Sigmoid colon (tissue), 7 donors: ENCODE measurements around the gene COIL. TPM values are rescaled to one million over a fixed set of nuclear protein-coding genes. Genes with fewer than 3 reads are reported as not detected.

Experiments
- DNase-seq: peaks from one replicate; pipeline ENCODE4 v3.0.0-alpha.2; 2019
- H3K27ac ChIP-seq, 4 donors: fragments of 200-600 bp; sonication (generic); one replicate each; pipeline ENCODE4 v1.5.1; 2016 to 2019; ENCODE audit warnings: mild to moderate bottlenecking in 1 of 4
- H3K27me3 ChIP-seq, 3 donors: fragments of 200-600 bp; sonication (generic); one replicate each; pipeline ENCODE4 v1.5.1; 2019; ENCODE audit warnings: mild to moderate bottlenecking in 1 of 3
- H3K36me3 ChIP-seq, 4 donors: fragments of 200-600 bp; sonication (generic); one replicate each; pipeline ENCODE4 v1.5.1; 2016 to 2019
- H3K4me1 ChIP-seq, 4 donors: fragments of 200-600 bp; sonication (generic); one replicate each; pipeline ENCODE4 v1.5.1; 2017 to 2019
- H3K4me3 ChIP-seq, 4 donors: fragments of 200-600 bp; sonication (generic); one replicate each; pipeline ENCODE4 v1.5.1; 2017 to 2019; ENCODE audit warnings: mild to moderate bottlenecking in 2 of 4, moderate library complexity in 1 of 4
- H3K9me3 ChIP-seq, 4 donors: fragments of 200-600 bp in 3 of 4; sonication (generic) in 3 of 4; one replicate each; pipeline versions ENCODE4 v1.5.1 to v1.6.1; 2013 to 2019
- EP300 ChIP-seq, 4 donors: sonication (generic); formaldehyde crosslinking; IDR thresholded peaks; one replicate each; pipeline ENCODE4 v1.6.1; 2017; ENCODE audit warnings: antibody characterized with exemption in 4 of 4
- POLR2A ChIP-seq, 2 donors: fragments of 450-650 bp; IDR thresholded peaks; one replicate each; pipeline ENCODE4 v1.6.1; 2016; ENCODE audit warnings: antibody characterized with exemption in 2 of 2, mild to moderate bottlenecking in 2 of 2, moderate library complexity in 2 of 2
- POLR2AphosphoS5 ChIP-seq, 4 donors: sonication (generic); formaldehyde crosslinking; IDR thresholded peaks; one replicate each; pipeline ENCODE4 v1.6.1; 2017; ENCODE audit warnings: antibody characterized with exemption in 4 of 4
- WGBS, 2 donors: extraction: QIAGEN DNeasy Blood & Tissue Kit; methylation state at CpG; one replicate each; pipeline ENCODE4 v1.1.7; 2013; 5-methylcytosine and 5-hydroxymethylcytosine counted together
- intact Hi-C: fragments of 100-400 bp; cut with DNase I; formaldehyde crosslinking; loops from one replicate; pipeline ENCODE4 v1.15.1; 2023
- polyA plus RNA-seq, 3 donors: library from polyadenylated mRNA; stranded (reverse); fragments of 200-250 nt; gene quantifications; one replicate each; pipeline ENCODE4 v1.2.3, GENCODE V29; 2013
- total RNA-seq, 4 donors: library from RNA; depleted of rRNA; stranded (reverse); fragments of >200 nt; gene quantifications; one replicate each; pipeline ENCODE4 v1.1.0, GENCODE V29; 2016
- TF ChIP-seq, protein P1 (sequence below), 4 experiments: fragments of 450-650 bp in 3 of 4; fragments of 200-600 bp in 1 of 4; IDR thresholded peaks; one replicate each; pipeline ENCODE4 v1.5.1; 2016 to 2019; ENCODE audit warnings: antibody characterized with exemption in 4 of 4, mild to moderate bottlenecking in 3 of 4, moderate library complexity in 2 of 4
- donor health status: healthy with polysubstance abuse.
- donor health status: Bipolar disorder and iron deficiency.
- donor health status: healthy.

The COIL gene
- total and polyA plus RNA-seq, 7 donors: 8.3 to 15.1 (median 11.8) TPM

- Histone ChIP-seq H3K9me3 (no peaks in the 10 kb centered on the region), H3K36me3 (peaks cover 0 to 33% (median 0%) of the 10 kb centered on the region in 4 donors), H3K27me3 (no peaks in the 10 kb centered on the region), H3K4me1 (peaks cover 0 to 23% (median 19%) of the 10 kb centered on the region in 4 donors), H3K4me3 (peak overlapping the region in 2 of 4 donors; percentile 61), H3K27ac (peak overlapping the region in 3 of 4 donors; percentile 70 to 83 (median 81))
- no peak for DNase-seq
- TF ChIP-seq EP300 (IDR thresholded peaks at IDR 0.05) (no peak), POLR2AphosphoS5 (IDR thresholded peaks at IDR 0.05) (no peak), POLR2A (IDR thresholded peaks at IDR 0.05) (no peak)
- TF ChIP-seq, protein P1, sequence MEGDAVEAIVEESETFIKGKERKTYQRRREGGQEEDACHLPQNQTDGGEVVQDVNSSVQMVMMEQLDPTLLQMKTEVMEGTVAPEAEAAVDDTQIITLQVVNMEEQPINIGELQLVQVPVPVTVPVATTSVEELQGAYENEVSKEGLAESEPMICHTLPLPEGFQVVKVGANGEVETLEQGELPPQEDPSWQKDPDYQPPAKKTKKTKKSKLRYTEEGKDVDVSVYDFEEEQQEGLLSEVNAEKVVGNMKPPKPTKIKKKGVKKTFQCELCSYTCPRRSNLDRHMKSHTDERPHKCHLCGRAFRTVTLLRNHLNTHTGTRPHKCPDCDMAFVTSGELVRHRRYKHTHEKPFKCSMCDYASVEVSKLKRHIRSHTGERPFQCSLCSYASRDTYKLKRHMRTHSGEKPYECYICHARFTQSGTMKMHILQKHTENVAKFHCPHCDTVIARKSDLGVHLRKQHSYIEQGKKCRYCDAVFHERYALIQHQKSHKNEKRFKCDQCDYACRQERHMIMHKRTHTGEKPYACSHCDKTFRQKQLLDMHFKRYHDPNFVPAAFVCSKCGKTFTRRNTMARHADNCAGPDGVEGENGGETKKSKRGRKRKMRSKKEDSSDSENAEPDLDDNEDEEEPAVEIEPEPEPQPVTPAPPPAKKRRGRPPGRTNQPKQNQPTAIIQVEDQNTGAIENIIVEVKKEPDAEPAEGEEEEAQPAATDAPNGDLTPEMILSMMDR (IDR thresholded peaks at IDR 0.05): no peak
- WGBS, 2 donors: 63 to 68% methylated on average over 3 of the region's 3 CpGs
- intact Hi-C loops: loop anchor here (5.0 to 10.0 kb wide), 2 partner anchors 276 to 873 kb away; partner anchors contain the start of genes MRPS23 and MSI2
Measured at GRCh38 chr17:56979091-56979480, 18.2 kb upstream of the COIL start.

DNA sequence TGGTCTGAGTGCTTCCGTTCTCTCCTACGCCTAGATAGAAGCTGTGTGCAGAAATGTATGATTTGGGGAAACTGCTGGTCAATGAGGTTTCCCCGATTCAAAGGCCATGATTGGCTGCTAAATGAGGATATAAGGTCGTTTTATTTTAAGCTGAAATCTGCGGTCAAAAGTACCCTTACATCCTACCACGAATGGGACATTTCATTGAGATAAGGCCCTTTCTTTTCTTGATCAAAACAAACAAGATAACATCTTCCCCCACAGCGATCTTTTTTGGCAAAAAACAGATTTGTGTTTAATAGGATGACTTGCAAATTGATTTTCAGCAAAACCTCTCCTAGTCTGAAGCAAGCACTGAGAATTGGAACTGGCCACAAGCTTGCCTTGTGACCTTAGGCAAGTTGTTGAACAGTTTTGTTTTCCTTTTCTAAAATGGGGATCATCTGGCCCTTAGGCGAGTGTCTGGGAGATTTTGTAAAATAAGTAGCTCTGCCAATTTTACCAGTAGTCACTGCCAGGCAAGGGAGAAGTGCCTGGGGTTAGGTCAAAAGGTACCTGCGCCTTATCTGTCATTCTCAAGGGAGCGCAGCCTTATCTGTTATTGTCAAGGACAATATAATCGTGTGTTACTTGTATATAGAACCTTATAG is 17.7 kb upstream of the COIL start:
- intact Hi-C loops: loop anchor here (5.0 to 10.0 kb wide), 2 partner anchors 276 to 874 kb away; partner anchors contain the start of genes MRPS23 and MSI2
- TF ChIP-seq, protein P1 (IDR thresholded peaks at IDR 0.05): no peak
- TF ChIP-seq POLR2AphosphoS5 (IDR thresholded peaks at IDR 0.05) (no peak), EP300 (IDR thresholded peaks at IDR 0.05) (no peak), POLR2A (IDR thresholded peaks at IDR 0.05) (no peak)
- H3K4me3 ChIP-seq: peak overlapping the region; percentile 50 to 61 (median 59)

DNA sequence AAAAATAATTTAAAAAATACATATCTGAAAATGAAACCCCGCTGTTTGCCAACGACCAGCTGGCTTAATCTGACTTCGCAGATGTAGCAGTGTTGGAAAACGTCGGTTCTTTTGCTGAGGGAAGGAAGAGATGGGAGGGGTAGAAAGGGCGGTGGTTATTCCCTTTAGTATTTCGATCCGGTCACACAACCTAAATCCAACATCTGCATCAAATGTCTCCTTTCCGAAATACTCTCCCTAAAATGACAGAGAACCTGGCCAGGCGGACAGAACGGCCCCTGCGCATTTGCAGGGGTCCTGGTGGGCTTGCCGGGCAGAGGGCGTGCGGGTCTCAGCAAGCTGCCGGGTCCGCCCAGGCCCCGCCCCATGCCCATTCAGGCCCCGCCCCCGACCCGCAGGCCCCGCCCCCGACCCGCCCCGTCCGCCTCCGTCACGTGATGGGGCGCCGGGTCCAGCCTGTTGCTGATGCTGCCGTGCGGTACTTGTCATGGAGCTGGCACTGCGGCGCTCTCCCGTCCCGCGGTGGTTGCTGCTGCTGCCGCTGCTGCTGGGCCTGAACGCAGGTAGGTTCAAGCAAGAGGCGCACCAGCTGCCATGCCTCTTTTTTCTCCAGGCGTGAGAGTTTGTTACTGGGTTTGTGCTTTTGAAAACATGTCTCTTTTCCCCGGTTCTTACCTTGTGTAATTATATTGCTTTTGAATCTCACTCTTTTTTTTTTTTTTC is 17.0 kb upstream of the COIL start, which contains the start of gene SCPEP1:
TSS of gene SCPEP1 (plus strand) at position 459 of the 723 bp plus-strand sequence. CDS start at position 488, 29 bp downstream.
- DNase-seq: peak; percentile 94
- peaks cover 0 to 23% (median 19%) of the 10 kb centered on the region in 4 donors for H3K4me1 ChIP-seq
- H3K27ac ChIP-seq: peak within 1 kb of the TSS; percentile 70 to 83 (median 78)
- H3K9me3 ChIP-seq: no peaks in the 10 kb centered on the region
- intact Hi-C loops: loop anchor here (5.0 to 10.0 kb wide), 2 partner anchors 277 to 874 kb away; partner anchors contain the start of genes MRPS23 and MSI2
- no peaks in the 10 kb centered on the region for H3K27me3 ChIP-seq
- H3K36me3 ChIP-seq: peaks cover 0 to 21% (median 0%) of the 10 kb centered on the region in 4 donors
- 1% methylated on average over 42 of the region's 42 CpGs for WGBS, 2 donors
- TF ChIP-seq POLR2AphosphoS5 (IDR thresholded peaks at IDR 0.05) (peak; percentile 85 to 99 (median 92)), EP300 (IDR thresholded peaks at IDR 0.05) (no peak), POLR2A (IDR thresholded peaks at IDR 0.05) (peak; percentile 42 to 45)
- TF ChIP-seq, protein P1 (IDR thresholded peaks at IDR 0.05): no peak
- H3K4me3 ChIP-seq: peak within 1 kb of the TSS; percentile 50 to 61 (median 59)

More for the DNA sequence above, 17.7 kb upstream of the COIL start:
- Histone ChIP-seq H3K9me3 (no peaks in the 10 kb centered on the region), H3K27me3 (no peaks in the 10 kb centered on the region), H3K36me3 (peaks cover 0 to 27% (median 0%) of the 10 kb centered on the region in 4 donors), H3K27ac (peak overlapping the region; percentile 70 to 83 (median 78)), H3K4me1 (peaks cover 0 to 23% (median 19%) of the 10 kb centered on the region in 4 donors)
- DNase-seq: no peak
- 33 to 34% methylated on average over 11 of the region's 11 CpGs for WGBS, 2 donors

GRCh38 chr17:56976941-56977608 is 16.2 kb upstream of the COIL start:
- H3K27me3 ChIP-seq: no peaks in the 10 kb centered on the region

More at GRCh38 chr17:56976941-56977608, 16.2 kb upstream of the COIL start:
- DNase-seq: no peak
- peaks cover 0 to 13% (median 0%) of the 10 kb centered on the region in 4 donors for H3K36me3 ChIP-seq
- 46 to 57% methylated on average over 11 of the region's 11 CpGs for WGBS, 2 donors
- intact Hi-C loops: loop anchor here (5.0 to 10.0 kb wide), 2 partner anchors 278 to 875 kb away; partner anchors contain the start of genes MRPS23 and MSI2
- no peaks in the 10 kb centered on the region for H3K9me3 ChIP-seq
- peak overlapping the region; percentile 70 to 83 (median 78) for H3K27ac ChIP-seq
- TF ChIP-seq EP300 (IDR thresholded peaks at IDR 0.05) (no peak), POLR2AphosphoS5 (IDR thresholded peaks at IDR 0.05) (no peak), POLR2A (IDR thresholded peaks at IDR 0.05) (no peak)
- TF ChIP-seq, protein P1 (IDR thresholded peaks at IDR 0.05): no peak
- H3K4me1 ChIP-seq: peaks cover 0 to 23% (median 19%) of the 10 kb centered on the region in 4 donors
- peak overlapping the region; percentile 50 to 61 (median 59) for H3K4me3 ChIP-seq
